Activated effector memory CD4-positive, alpha-beta T cell treated with anti-CD3 and anti-CD28 coated beads, Interleukin-2, amount 50 U/mL, for 16 hours (primary cell): ENCODE results near the gene ZW10.

Experiments used
- DNase-seq: peaks from one replicate; pipeline ENCODE4 v3.0.0-alpha.2; 2020

The ZW10 gene

GRCh38 chr11:113697756-113698407 is 75.6 kb downstream of the ZW10 start:
- no peak for DNase-seq

- DNase-seq: no peak
These were observed 76.4 kb downstream of the ZW10 start for GRCh38 chr11:113697111-113697510.

- DNase-seq: no peak
These were observed 78.3 kb downstream of the ZW10 start for GRCh38 chr11:113695207-113695606.

- DNase-seq: no peak
These were observed 79.1 kb downstream of the ZW10 start for GRCh38 chr11:113694390-113694789.

GRCh38 chr11:113693030-113693429 is 80.5 kb downstream of the ZW10 start:
- no peak for DNase-seq

GRCh38 chr11:113690619-113691569 is 82.6 kb downstream of the ZW10 start:
- DNase-seq: no peak

GRCh38 chr11:113689768-113690618 is 83.5 kb downstream of the ZW10 start:
- no peak for DNase-seq

GRCh38 chr11:113685654-113686359 is 87.7 kb downstream of the ZW10 start:
- no peak for DNase-seq

GRCh38 chr11:113684496-113684895 is 89.0 kb downstream of the ZW10 start:
- no peak for DNase-seq

- DNase-seq: no peak
These were observed 89.9 kb downstream of the ZW10 start for GRCh38 chr11:113683481-113684046.
